Calu3 (cell line): ENCODE data around the gene ATG7. TPM values are rescaled to one million over a fixed set of nuclear protein-coding genes. Genes with fewer than 3 reads are reported as not detected.
"Not testable (repeated sequence)": the region's sequence is repeated elsewhere in the genome, so short reads cannot be mapped to it uniquely, and the experiment has no call there.

Source experiments
- BruUV-seq: library from RNA; stranded (reverse); fragments of 400-500 nt; replicated peaks from 2 replicates; lab custom pipeline; 2021; lab: Mats Ljungman, UMichigan
- CTCF ChIA-PET: fragments of 300-600 bp; sonication (Branson Sonifier 250); formaldehyde crosslinking; loops from one replicate; lab custom pipeline; 2022; ENCODE audit warnings: antibody characterized with exemption; lab: Charles Lee
- DNase-seq: peaks from one replicate; pipeline ENCODE4 v3.0.0; 2022
- H3K27ac Mint-ChIP-seq: one replicate; pipeline ENCODE4 v1.8.0; 2022; ENCODE audit warnings: mixed read lengths; ENCODE audit not compliant: unreplicated experiment
- H3K27me3 Mint-ChIP-seq: one replicate; pipeline ENCODE4 v1.8.0; 2022; ENCODE audit warnings: mixed read lengths; ENCODE audit not compliant: unreplicated experiment
- H3K36me3 Mint-ChIP-seq: one replicate; pipeline ENCODE4 v1.8.0; 2022; ENCODE audit warnings: mild to moderate bottlenecking, moderate library complexity, mixed read lengths; ENCODE audit not compliant: insufficient read depth, unreplicated experiment
- H3K4me1 Mint-ChIP-seq: one replicate; pipeline ENCODE4 v1.8.0; 2022; ENCODE audit warnings: mild to moderate bottlenecking, low read depth, mixed read lengths; ENCODE audit not compliant: unreplicated experiment
- H3K4me3 Mint-ChIP-seq: one replicate; pipeline ENCODE4 v1.8.0; 2022; ENCODE audit warnings: mild to moderate bottlenecking, low read depth, moderate library complexity, mixed read lengths; ENCODE audit not compliant: unreplicated experiment
- H3K9me3 Mint-ChIP-seq: one replicate; pipeline ENCODE4 v1.8.0; 2022; ENCODE audit warnings: low read depth, mixed read lengths; ENCODE audit not compliant: unreplicated experiment
- intact Hi-C: fragments of 100-400 bp; cut with micrococcal nuclease; formaldehyde crosslinking; loops from one replicate; pipeline ENCODE4 v1.10.0; 2022; ENCODE audit not compliant: unreplicated experiment
- total RNA-seq: library from RNA; stranded (reverse); gene quantifications from 2 replicates; pipeline ENCODE4 v1.2.3, GENCODE V29; 2022
- TF ChIP-seq, protein P1 (sequence below): fragments of 200-600 bp; IDR thresholded peaks from one replicate; pipeline ENCODE4 v1.8.0; 2022; ENCODE audit warnings: antibody characterized with exemption; ENCODE audit not compliant: unreplicated experiment

The ATG7 gene
- total RNA-seq, 1 experiment from 2014 or later: 37.3 TPM

GRCh38 chr3:11498177-11498576 lies 226.0 kb downstream of the ATG7 start:
- no TSS peak for BruUV-seq
- Mint-ChIP-seq H3K27ac (peak overlapping the region; percentile 73), H3K4me3 (peak overlapping the region; percentile 11), H3K36me3 (no peaks in the 10 kb centered on the region), H3K4me1 (peaks cover 12% of the 10 kb centered on the region), H3K27me3 (no peaks in the 10 kb centered on the region), H3K9me3 (no peaks in the 10 kb centered on the region)
- intact Hi-C loops: no loop called here
- TF ChIP-seq, protein P1, sequence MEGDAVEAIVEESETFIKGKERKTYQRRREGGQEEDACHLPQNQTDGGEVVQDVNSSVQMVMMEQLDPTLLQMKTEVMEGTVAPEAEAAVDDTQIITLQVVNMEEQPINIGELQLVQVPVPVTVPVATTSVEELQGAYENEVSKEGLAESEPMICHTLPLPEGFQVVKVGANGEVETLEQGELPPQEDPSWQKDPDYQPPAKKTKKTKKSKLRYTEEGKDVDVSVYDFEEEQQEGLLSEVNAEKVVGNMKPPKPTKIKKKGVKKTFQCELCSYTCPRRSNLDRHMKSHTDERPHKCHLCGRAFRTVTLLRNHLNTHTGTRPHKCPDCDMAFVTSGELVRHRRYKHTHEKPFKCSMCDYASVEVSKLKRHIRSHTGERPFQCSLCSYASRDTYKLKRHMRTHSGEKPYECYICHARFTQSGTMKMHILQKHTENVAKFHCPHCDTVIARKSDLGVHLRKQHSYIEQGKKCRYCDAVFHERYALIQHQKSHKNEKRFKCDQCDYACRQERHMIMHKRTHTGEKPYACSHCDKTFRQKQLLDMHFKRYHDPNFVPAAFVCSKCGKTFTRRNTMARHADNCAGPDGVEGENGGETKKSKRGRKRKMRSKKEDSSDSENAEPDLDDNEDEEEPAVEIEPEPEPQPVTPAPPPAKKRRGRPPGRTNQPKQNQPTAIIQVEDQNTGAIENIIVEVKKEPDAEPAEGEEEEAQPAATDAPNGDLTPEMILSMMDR: no peak
- CTCF ChIA-PET: no interaction called here
- no peak for DNase-seq

DNA sequence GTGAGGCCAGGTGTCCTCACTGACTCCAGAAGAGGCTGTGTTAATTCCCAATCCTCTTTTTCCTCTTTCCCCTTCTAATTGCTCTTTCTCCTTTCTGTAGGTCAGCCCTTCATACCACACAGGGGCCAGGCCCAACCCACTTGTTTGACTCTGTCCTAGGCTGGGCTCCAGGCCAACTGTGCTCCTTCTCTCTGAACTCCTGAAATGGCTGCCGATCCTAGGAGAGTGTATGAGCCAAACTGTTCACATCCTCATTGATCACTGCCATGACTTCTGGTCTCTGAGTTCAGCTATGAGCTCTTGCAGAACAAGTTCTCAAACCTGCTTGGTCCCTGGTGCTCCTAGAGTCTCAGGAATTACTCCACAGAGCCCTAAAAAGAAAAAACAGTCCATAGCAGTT lies 226.4 kb downstream of the ATG7 start:
- no TSS peak for BruUV-seq
- Mint-ChIP-seq H3K27me3 (no peaks in the 10 kb centered on the region), H3K4me3 (peak overlapping the region; percentile 11), H3K27ac (peak overlapping the region; percentile 73), H3K4me1 (peaks cover 12% of the 10 kb centered on the region), H3K36me3 (no peaks in the 10 kb centered on the region), H3K9me3 (no peaks in the 10 kb centered on the region)
- peak; percentile 75 for DNase-seq
- TF ChIP-seq, protein P1: no peak
- intact Hi-C loops: no loop called here
- CTCF ChIA-PET: no interaction called here

- no TSS peak for BruUV-seq
- H3K36me3 Mint-ChIP-seq: no peaks in the 10 kb centered on the region
- peaks cover 12% of the 10 kb centered on the region for H3K4me1 Mint-ChIP-seq
- intact Hi-C loops: no loop called here
- CTCF ChIA-PET: no interaction called here
- H3K27me3 Mint-ChIP-seq: no peaks in the 10 kb centered on the region
- no peaks in the 10 kb centered on the region for H3K9me3 Mint-ChIP-seq
- H3K27ac Mint-ChIP-seq: no peak overlapping the region
- H3K4me3 Mint-ChIP-seq: no peak overlapping the region
- TF ChIP-seq, protein P1: no peak
- peak; percentile 1 for DNase-seq
These were observed 226.9 kb downstream of the ATG7 start for GRCh38 chr3:11499144-11499543.

DNA sequence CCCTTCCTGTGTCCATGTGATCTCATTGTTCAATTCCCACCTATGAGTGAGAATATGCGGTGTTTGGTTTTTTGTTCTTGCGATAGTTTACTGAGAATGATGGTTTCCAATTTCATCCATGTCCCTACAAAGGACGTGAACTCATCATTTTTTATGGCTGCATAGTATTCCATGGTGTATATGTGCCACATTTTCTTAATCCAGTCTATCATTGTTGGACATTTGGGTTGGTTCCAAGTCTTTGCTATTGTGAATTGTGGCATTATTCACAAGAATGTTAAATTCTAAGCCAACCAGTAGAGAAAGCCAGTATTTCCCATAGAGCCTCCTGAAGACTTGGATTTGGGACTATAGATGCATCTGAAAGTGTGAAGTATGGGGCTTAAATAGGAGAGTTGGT lies 230.2 kb downstream of the ATG7 start:
- DNase-seq, H3K36me3 Mint-ChIP-seq, H3K27ac Mint-ChIP-seq, H3K4me3 Mint-ChIP-seq, intact Hi-C loops, BruUV-seq, H3K27me3 Mint-ChIP-seq, H3K9me3 Mint-ChIP-seq: not testable (repeated sequence)
- H3K4me1 Mint-ChIP-seq: peaks cover 12% of the 10 kb centered on the region
- CTCF ChIA-PET: interaction anchor here (0.5 kb wide), 1 partner anchor 26 kb away, joined by 3 read pairs; no protein-coding TSS in a partner anchor

DNA sequence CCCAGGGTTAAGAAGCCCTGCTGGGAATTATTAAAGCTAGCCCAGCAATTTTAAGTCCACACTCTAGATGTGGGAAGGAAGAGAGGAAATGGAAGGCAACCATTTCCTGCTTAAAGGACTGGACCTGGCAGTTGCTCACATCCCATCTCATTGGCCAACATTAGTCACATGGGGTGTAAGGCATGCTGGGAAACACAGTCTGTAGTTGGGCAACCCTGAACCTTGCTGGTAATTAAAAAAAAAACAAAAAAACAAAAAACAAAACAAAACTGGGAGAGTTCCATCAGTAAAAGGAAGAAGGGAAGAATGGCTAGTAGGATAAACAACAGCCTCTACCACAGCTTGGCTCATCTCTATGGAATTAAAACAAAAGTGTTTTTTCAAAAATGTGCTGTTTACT lies 235.5 kb downstream of the ATG7 start:
- peak overlapping the region; percentile 7 for H3K27ac Mint-ChIP-seq

More for the DNA sequence above, 235.5 kb downstream of the ATG7 start:
- no peaks in the 10 kb centered on the region for H3K27me3 Mint-ChIP-seq
- intact Hi-C loops: no loop called here
- CTCF ChIA-PET: no interaction called here
- BruUV-seq: no TSS peak
- TF ChIP-seq, protein P1: no peak
- no peak overlapping the region for H3K4me3 Mint-ChIP-seq
- no peak for DNase-seq
- H3K9me3 Mint-ChIP-seq: no peaks in the 10 kb centered on the region
- H3K4me1 Mint-ChIP-seq: peaks cover 16% of the 10 kb centered on the region
- H3K36me3 Mint-ChIP-seq: peaks cover 5% of the 10 kb centered on the region
